H1 (cell line): ENCODE data around the gene SPATA31D1. TPM values are rescaled to one million over a fixed set of nuclear protein-coding genes. Genes with fewer than 3 reads are reported as not detected.

Experiments
- CTCF ChIA-PET: fragments of 300-600 bp; sonication (Branson Sonifier 250); formaldehyde crosslinking; loops from one replicate; lab custom pipeline; 2021; ENCODE audit not compliant: partially characterized antibody; lab: Charles Lee
- POLR2A ChIA-PET: fragments of 300-600 bp; sonication (Branson Sonifier 250); formaldehyde crosslinking; loops from one replicate; lab custom pipeline; 2021; ENCODE audit warnings: inconsistent platforms; ENCODE audit not compliant: partially characterized antibody; lab: Charles Lee
- DNase-seq, 2 experiments: peaks; one replicate each; pipeline versions ENCODE4 v3.0.0 to v3.0.0-alpha.2; 2010 to 2022; ENCODE audit warnings: low spot score in 2 of 2, low read depth in 1 of 2, mixed read lengths in 1 of 2
- FAIRE-seq: peaks from 2 replicates; lab custom pipeline; 2011; peaks lifted over from hg19 to GRCh38; lab: Jason Lieb, UNC
- H2AFZ ChIP-seq: 2 replicates; pipeline ENCODE4 v1.8.1; 2012; ENCODE audit warnings: low read length, inconsistent platforms
- H2AK5ac ChIP-seq: 2 replicates; pipeline ENCODE4 v1.6.1; 2013; ENCODE audit warnings: low read depth, low read length
- H2BK120ac ChIP-seq: replicated peaks from 2 replicates; pipeline ENCODE3; 2013; ENCODE audit warnings: low read depth, low read length, inconsistent platforms
- H2BK12ac ChIP-seq: 2 replicates; pipeline ENCODE4 v1.6.1; 2013; ENCODE audit warnings: low read depth, low read length
- H2BK15ac ChIP-seq: 2 replicates; pipeline ENCODE4 v1.6.1; 2013; ENCODE audit warnings: low read length
- H2BK20ac ChIP-seq: 2 replicates; pipeline ENCODE4 v1.6.1; 2013; ENCODE audit warnings: low read length
- H2BK5ac ChIP-seq: 2 replicates; pipeline ENCODE4 v1.6.1; 2013; ENCODE audit warnings: low read depth, low read length
- H3K14ac ChIP-seq: 2 replicates; pipeline ENCODE4 v1.6.1; 2013; ENCODE audit warnings: inconsistent platforms; ENCODE audit not compliant: insufficient read length
- H3K18ac ChIP-seq: 2 replicates; pipeline ENCODE4 v1.6.1; 2013; ENCODE audit warnings: low read length; ENCODE audit errors: extremely low read depth
- H3K23ac ChIP-seq: 2 replicates; pipeline ENCODE4 v1.6.1; 2013; ENCODE audit warnings: inconsistent platforms; ENCODE audit not compliant: insufficient read length
- H3K23me2 ChIP-seq: 2 replicates; pipeline ENCODE4 v1.6.1; 2013; ENCODE audit warnings: low read depth, low read length
- H3K27ac ChIP-seq: 2 replicates; pipeline ENCODE4 v1.6.1; 2011; ENCODE audit warnings: low read depth, low read length, inconsistent platforms
- H3K27me3 ChIP-seq, 4 experiments: replicated peaks in 1 of 4; 1 replicate in 1 of 4; 2 replicates in 3 of 4; pipeline versions ENCODE4 v1.6.1 to v1.8.1; 2011 to 2013; ENCODE audit warnings: low read length in 3 of 4, mild to moderate bottlenecking in 3 of 4, inconsistent platforms in 2 of 4, mixed read lengths in 2 of 4, moderate library complexity in 1 of 4; ENCODE audit not compliant: control insufficient read depth in 3 of 4, insufficient read depth in 3 of 4; ENCODE audit errors: extremely low read depth in 1 of 4
- H3K36me3 ChIP-seq, 4 experiments: 2 replicates each; pipeline versions ENCODE4 v1.6.1 to v1.8.1; 2011 to 2013; ENCODE audit warnings: mild to moderate bottlenecking in 4 of 4, low read length in 3 of 4, moderate library complexity in 2 of 4, control low read depth in 1 of 4, inconsistent platforms in 1 of 4; ENCODE audit not compliant: insufficient read depth in 4 of 4, control insufficient read depth in 2 of 4
- H3K4ac ChIP-seq: replicated peaks from 2 replicates; pipeline ENCODE3; 2013; ENCODE audit warnings: low read length, low read depth, mixed read lengths, inconsistent platforms; ENCODE audit not compliant: insufficient read length
- H3K4me1 ChIP-seq, 4 experiments: replicated peaks in 1 of 4; 1 replicate in 1 of 4; 2 replicates in 3 of 4; pipeline versions ENCODE4 v1.6.1 to v1.8.1; 2011 to 2013; ENCODE audit warnings: low read length in 3 of 4, inconsistent platforms in 2 of 4, mixed read lengths in 1 of 4; ENCODE audit not compliant: insufficient read depth in 4 of 4, control insufficient read depth in 3 of 4
- H3K4me2 ChIP-seq, 2 experiments: 2 replicates each; pipeline versions ENCODE4 v1.6.1 to v1.8.1; 2011 to 2013; ENCODE audit warnings: low read depth in 2 of 2, low read length in 2 of 2, control low read depth in 1 of 2, inconsistent platforms in 1 of 2, mild to moderate bottlenecking in 1 of 2; ENCODE audit not compliant: insufficient read depth in 1 of 2
- H3K4me3 ChIP-seq, 4 experiments: fragments of 200-600, 300-600 bp in 1 of 4; sonication (generic), shearing (Covaris generic), sonication (Bioruptor Twin) in 1 of 4; 2 replicates each; pipeline versions ENCODE4 v1.5.1 to v1.8.1; 2011 to 2016; ENCODE audit warnings: low read length in 4 of 4, low read depth in 3 of 4, control low read depth in 2 of 4, inconsistent platforms in 2 of 4, mild to moderate bottlenecking in 2 of 4, mixed read lengths in 1 of 4, moderate library complexity in 1 of 4; ENCODE audit not compliant: insufficient read depth in 2 of 4; ENCODE audit errors: extremely low read depth in 1 of 4
- H3K56ac ChIP-seq: replicated peaks from 2 replicates; pipeline ENCODE3; 2013; ENCODE audit warnings: low read depth, mild to moderate bottlenecking, mixed read lengths, low read length, inconsistent platforms; ENCODE audit not compliant: insufficient read length
- H3K79me1 ChIP-seq: 2 replicates; pipeline ENCODE4 v1.6.1; 2013; ENCODE audit warnings: low read depth, low read length, control low read depth
- H3K79me2 ChIP-seq, 2 experiments: 2 replicates each; pipeline versions ENCODE4 v1.6.1 to v1.8.1; 2012 to 2013; ENCODE audit warnings: low read length in 2 of 2, mild to moderate bottlenecking in 2 of 2, inconsistent platforms in 1 of 2; ENCODE audit not compliant: insufficient read depth in 2 of 2, control insufficient read depth in 1 of 2
- H3K9ac ChIP-seq, 4 experiments: replicated peaks in 1 of 4; 1 replicate in 1 of 4; 2 replicates in 3 of 4; pipeline versions ENCODE4 v1.6.1 to v1.8.1; 2011 to 2013; ENCODE audit warnings: low read depth in 3 of 4, low read length in 3 of 4, control low read depth in 2 of 4, mild to moderate bottlenecking in 2 of 4, moderate library complexity in 2 of 4, inconsistent platforms in 1 of 4; ENCODE audit errors: extremely low read depth in 1 of 4
- H3K9me3 ChIP-seq, 2 experiments: 2 replicates each; pipeline versions ENCODE4 v1.6.1 to v1.8.1; 2012 to 2013; ENCODE audit warnings: mild to moderate bottlenecking in 2 of 2, moderate library complexity in 2 of 2, control low read depth in 1 of 2, inconsistent platforms in 1 of 2, low read depth in 1 of 2, low read length in 1 of 2, mixed read lengths in 1 of 2; ENCODE audit not compliant: insufficient read depth in 2 of 2
- H4K20me1 ChIP-seq, 2 experiments: replicated peaks in 1 of 2; 2 replicates each; pipeline versions ENCODE3 to v1.8.1; 2011 to 2013; ENCODE audit warnings: inconsistent platforms in 2 of 2, low read length in 2 of 2, mild to moderate bottlenecking in 1 of 2; ENCODE audit not compliant: insufficient read depth in 2 of 2, control insufficient read depth in 1 of 2
- H4K5ac ChIP-seq: 2 replicates; pipeline ENCODE4 v1.6.1; 2013; ENCODE audit warnings: low read length, low read depth, mixed read lengths, inconsistent platforms; ENCODE audit not compliant: insufficient read length
- H4K8ac ChIP-seq: 2 replicates; pipeline ENCODE4 v1.8.0; 2013; ENCODE audit warnings: mild to moderate bottlenecking, moderate library complexity, low read length, inconsistent platforms; ENCODE audit not compliant: insufficient read depth; ENCODE audit errors: extremely low read depth
- H4K91ac ChIP-seq: replicated peaks from 2 replicates; pipeline ENCODE3; 2013; ENCODE audit warnings: low read length, mixed read lengths, inconsistent platforms; ENCODE audit not compliant: insufficient read length
- CBX5 ChIP-seq: fragments of 300-800, 300-1000 bp; sonication (generic); IDR thresholded peaks from 2 replicates; pipeline ENCODE4 v1.7.1; 2016; ENCODE audit warnings: antibody characterized with exemption, low read length, low read depth
- EZH2 ChIP-seq: fragments of 200-600 bp; sonication (generic); IDR thresholded peaks from 2 replicates; pipeline ENCODE4 v1.7.1; 2012; ENCODE audit warnings: low read depth, mild to moderate bottlenecking, moderate library complexity, low read length, inconsistent platforms; ENCODE audit not compliant: severe bottlenecking
- GTF2F1 ChIP-seq: IDR thresholded peaks from 2 replicates; pipeline ENCODE4 v1.6.1; 2012; ENCODE audit warnings: low read depth, low read length, improper control_type of control experiment, borderline replicate concordance
- PHF8 ChIP-seq: fragments of 200-600 bp; sonication (generic); conservative IDR thresholded peaks from 2 replicates; pipeline ENCODE4 v1.7.1; 2012; ENCODE audit warnings: low read depth, mild to moderate bottlenecking, inconsistent platforms, low read length, moderate library complexity
- RAD21 ChIP-seq, 2 experiments: IDR thresholded peaks in 1 of 2; conservative IDR thresholded peaks in 1 of 2; 2 replicates each; pipeline ENCODE4 v1.6.1; 2011; ENCODE audit warnings: low read depth in 2 of 2, low read length in 2 of 2, improper control_type of control experiment in 1 of 2, inconsistent platforms in 1 of 2, mild to moderate bottlenecking in 1 of 2, moderate library complexity in 1 of 2
- SAP30 ChIP-seq: fragments of 300-600 bp; sonication (generic); IDR thresholded peaks from 2 replicates; pipeline ENCODE4 v1.7.1; 2012; ENCODE audit warnings: low read length, moderate library complexity, mild to moderate bottlenecking, inconsistent platforms; ENCODE audit not compliant: insufficient read depth, insufficient replicate concordance
- SIN3A ChIP-seq, 2 experiments: IDR thresholded peaks in 1 of 2; conservative IDR thresholded peaks in 1 of 2; 2 replicates each; pipeline ENCODE4 v1.6.1; 2011 to 2012; ENCODE audit warnings: low read length in 2 of 2, improper control_type of control experiment in 1 of 2, low read depth in 1 of 2, mild to moderate bottlenecking in 1 of 2
- SP2 ChIP-seq: IDR thresholded peaks from 2 replicates; pipeline ENCODE4 v1.6.1; 2012; ENCODE audit warnings: mild to moderate bottlenecking, low read length, inconsistent platforms
- SUZ12 ChIP-seq: fragments of 200-600 bp; sonication (generic); IDR thresholded peaks from 2 replicates; pipeline ENCODE4 v1.6.1; 2012; ENCODE audit warnings: mild to moderate bottlenecking, inconsistent platforms, low read length, moderate library complexity, mixed read lengths
- TAF1 ChIP-seq: IDR thresholded peaks from 2 replicates; pipeline ENCODE4 v1.6.1; 2011; ENCODE audit warnings: mild to moderate bottlenecking, low read depth, low read length
- WGBS, 2 experiments: shearing (Covaris generic) in 1 of 2; methylation state at CpG; one replicate each; pipeline versions ENCODE4 v1.1.6 to v1.1.7; 2013 to 2015; ENCODE audit warnings: low lambda C conversion rate in 2 of 2, mixed read lengths in 2 of 2, inconsistent platforms in 1 of 2, low coverage in 1 of 2, missing lambda C conversion rate in 1 of 2; ENCODE audit not compliant: insufficient replicate concordance in 2 of 2, insufficient coverage in 1 of 2, insufficient read length in 1 of 2; ENCODE audit errors: extremely low coverage in 1 of 2, missing lambda C conversion rate in 1 of 2; 5-methylcytosine and 5-hydroxymethylcytosine counted together
- polyA plus RNA-seq, 7 experiments: library from polyadenylated mRNA; depleted of rRNA in 3 of 7; stranded (reverse) in 5 of 7; unstranded in 2 of 7; fragments of >200 nt in 5 of 7; fragments of 200-250 nt in 2 of 7; gene quantifications; 1 replicate in 5 of 7; 2 replicates in 1 of 7; 4 replicates in 1 of 7; pipeline versions ENCODE4 v1.2.1 to v1.2.3, GENCODE V29; 2011 to 2013; ENCODE audit warnings: missing spikeins in 2 of 7, mixed read lengths in 2 of 7
- total RNA-seq: library from RNA; stranded (reverse); fragmentation: NEBNext Ultra II Directional; extraction: Animal tissue kit (Norgen Biotek cat#: 25700); gene quantifications from 2 replicates; pipeline ENCODE4 v1.2.1, GENCODE V29; 2021
- TF ChIP-seq, protein P1 (sequence below): IDR thresholded peaks from 2 replicates; pipeline ENCODE4 v1.6.1; 2012; ENCODE audit warnings: low read length, inconsistent platforms

The SPATA31D1 gene
- total and polyA plus RNA-seq, 2 of the 8 experiments (the other 6 are each of a cell fraction or from before 2014, with no cell fraction given), result not detected

DNA sequence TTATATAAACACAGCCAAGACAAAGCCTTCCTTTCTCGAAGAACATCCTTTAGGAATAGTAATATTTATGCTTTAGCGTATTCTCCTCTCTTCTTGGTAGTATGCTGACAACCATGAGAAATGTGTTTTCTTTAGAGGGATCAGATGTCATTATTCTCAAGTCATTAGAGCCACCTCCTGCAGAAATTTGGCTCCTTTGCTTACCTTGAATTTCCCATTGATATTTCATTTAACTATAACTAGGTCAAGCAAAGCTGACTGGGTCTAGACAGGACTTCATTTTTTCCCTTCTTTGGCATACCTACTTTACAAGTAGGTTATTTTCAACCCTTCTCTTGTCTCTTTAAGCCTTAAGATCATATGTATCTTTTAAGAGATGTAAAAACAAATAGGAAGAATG, 50.3 kb downstream of the SPATA31D1 start:
- Histone ChIP-seq H3K14ac (no peak overlapping the region), H3K4me2 (no peak overlapping the region), H2BK12ac (no peak overlapping the region), H2BK5ac (no peak overlapping the region), H3K9me3 (no peaks in the 10 kb centered on the region), H2BK120ac (no peak overlapping the region), H4K8ac (no peak overlapping the region), H4K20me1 (no peaks in the 10 kb centered on the region), H4K91ac (no peak overlapping the region), H2BK20ac (no peak overlapping the region), H3K23me2 (no peaks in the 10 kb centered on the region), H4K5ac (no peak overlapping the region), H3K4me1 (no peaks in the 10 kb centered on the region), H3K9ac (no peak overlapping the region), H3K79me2 (no peaks in the 10 kb centered on the region), H3K79me1 (no peaks in the 10 kb centered on the region), H2BK15ac (no peak overlapping the region), H3K27ac (no peak overlapping the region), H3K4me3 (no peak overlapping the region), H3K4ac (no peak overlapping the region), H3K27me3 (no peaks in the 10 kb centered on the region), H3K23ac (no peak overlapping the region), H3K36me3 (no peaks in the 10 kb centered on the region), H2AFZ (no peak overlapping the region), H3K56ac (no peak overlapping the region), H2AK5ac (no peak overlapping the region), H3K18ac (no peak overlapping the region)
- TF ChIP-seq SAP30 (no peak), TAF1 (no peak), CBX5 (no peak), PHF8 (no peak), SIN3A (conservative IDR thresholded peaks at IDR 0.05 in 1 of 2, IDR thresholded peaks at IDR 0.05 in 1 of 2; ENCODE audit: low read depth in 1 of 2, low read length in 2 of 2) (no peak), EZH2 (no peak), GTF2F1 (no peak), RAD21 (IDR thresholded peaks at IDR 0.05 in 1 of 2, conservative IDR thresholded peaks at IDR 0.05 in 1 of 2; ENCODE audit: low read depth in 2 of 2, low read length in 2 of 2) (no peak), SP2 (no peak), SUZ12 (no peak)
- TF ChIP-seq, protein P1, sequence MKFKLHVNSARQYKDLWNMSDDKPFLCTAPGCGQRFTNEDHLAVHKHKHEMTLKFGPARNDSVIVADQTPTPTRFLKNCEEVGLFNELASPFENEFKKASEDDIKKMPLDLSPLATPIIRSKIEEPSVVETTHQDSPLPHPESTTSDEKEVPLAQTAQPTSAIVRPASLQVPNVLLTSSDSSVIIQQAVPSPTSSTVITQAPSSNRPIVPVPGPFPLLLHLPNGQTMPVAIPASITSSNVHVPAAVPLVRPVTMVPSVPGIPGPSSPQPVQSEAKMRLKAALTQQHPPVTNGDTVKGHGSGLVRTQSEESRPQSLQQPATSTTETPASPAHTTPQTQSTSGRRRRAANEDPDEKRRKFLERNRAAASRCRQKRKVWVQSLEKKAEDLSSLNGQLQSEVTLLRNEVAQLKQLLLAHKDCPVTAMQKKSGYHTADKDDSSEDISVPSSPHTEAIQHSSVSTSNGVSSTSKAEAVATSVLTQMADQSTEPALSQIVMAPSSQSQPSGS, result no peak
- ChIA-PET CTCF (interaction anchor here (0.8 kb wide), 1 partner anchor 766 kb away, joined by 3 read pairs; no protein-coding TSS in a partner anchor), POLR2A (no interaction called here)
- no peak for DNase-seq
- no peak for FAIRE-seq
- WGBS, 2 experiments, result 96% methylated on average over 2 of the region's 2 CpGs; no CpG with 5 or more reads in 1 of the 2 experiments
